Heart left ventricle (tissue), 13 donors: Measurements from ENCODE around the gene LYPD4.

ENCODE experiments used
- CTCF ChIP-seq, 12 donors: fragments of 200-600 bp; sonication (generic) in 4 of 12; IDR thresholded peaks; one replicate each; pipeline versions ENCODE4 v1.5.0 to v1.8.0; 2018 to 2022; ENCODE audit warnings: antibody characterized with exemption in 12 of 12, mild to moderate bottlenecking in 5 of 12
- POLR2A ChIP-seq, 2 donors: fragments of 450-650 bp; IDR thresholded peaks; one replicate each; pipeline ENCODE4 v1.6.1; 2017; ENCODE audit warnings: antibody characterized with exemption in 2 of 2, mild to moderate bottlenecking in 2 of 2, moderate library complexity in 2 of 2
- donor health status: ischemic (EF 13 %, LVEDD 7.1; RV severe dilation, severe dysfunction).
- donor health status: DM: no; HTN: yes; CAD: no.
- donor health status: DM: no; HTN: no; CAD: no.
- donor health status: ischemic (EF 25% LVEDD 6.9; RV normal size, moderate dysfunction).
- donor health status: ischemic (EF 25% LVEDD 5.7; RV mildly dilated, moderate dysfunction).
- donor health status: ischemic (EF 35%, LVEDD 5.7; RV mildly dilated, moderate dysfunction).
- donor health status: nonischemic (EF 11% LVEDD 7.7; RV severe dilation, severe dysfunction).
- donor health status: DM: yes; HTN: yes; CAD: no.
- donor health status: PGD.
- donor health status: ischemic (EF 29% LVEDD 5.4; RV normal size, mild dysfunction).
- donor health status: nonischemic (EF 23%, LVEDD 6.1; RV moderate dilation, normal function).

- no peak for TF ChIP-seq CTCF (IDR thresholded peaks at IDR 0.05)
- no peak for TF ChIP-seq POLR2A (IDR thresholded peaks at IDR 0.05)
These were observed 33.7 kb upstream of the LYPD4 start for GRCh38 chr19:41877916-41878905.
